Upper lobe of left lung (tissue), 6 donors: Measurements from ENCODE around the gene PXN. TPM values are rescaled to one million over a fixed set of nuclear protein-coding genes. Genes with fewer than 3 reads are reported as not detected.
A peak's percentile ranks its signal among the peaks of the same experiment; 100 is the strongest.

ENCODE experiments used
- ATAC-seq, 2 donors: fragments of 200-7000 bp; cut with Tn5 transposase; one replicate each; pipeline ENCODE4 v1.9.1; 2022; ENCODE audit warnings: mild to moderate bottlenecking in 2 of 2, moderate library complexity in 2 of 2; ENCODE audit not compliant: low FRiP score in 2 of 2
- DNase-seq, 2 donors: peaks; one replicate each; pipeline ENCODE4 v3.0.0-alpha.2; 2019 to 2020
- H3K27ac ChIP-seq, 4 donors: fragments of 200-600 bp; sonication (generic); one replicate each; pipeline ENCODE4 v1.5.1; 2016 to 2019
- H3K27me3 ChIP-seq, 4 donors: fragments of 200-600 bp; sonication (generic); one replicate each; pipeline ENCODE4 v1.5.1; 2017 to 2019
- H3K36me3 ChIP-seq, 4 donors: fragments of 200-600 bp; sonication (generic); one replicate each; pipeline ENCODE4 v1.5.1; 2016 to 2019
- H3K4me1 ChIP-seq, 4 donors: fragments of 200-600 bp; sonication (generic); one replicate each; pipeline ENCODE4 v1.5.1; 2018 to 2019
- H3K4me3 ChIP-seq, 4 donors: fragments of 200-600 bp; sonication (generic); one replicate each; pipeline ENCODE4 v1.5.1; 2017 to 2019; ENCODE audit warnings: mild to moderate bottlenecking in 2 of 4, moderate library complexity in 1 of 4
- H3K9me3 ChIP-seq, 4 donors: fragments of 200-600 bp; sonication (generic); one replicate each; pipeline ENCODE4 v1.5.1; 2018 to 2019
- CTCF ChIP-seq, 6 experiments: fragments of 450-650 bp in 4 of 6; fragments of 200-600 bp in 2 of 6; sonication (generic) in 2 of 6; IDR thresholded peaks; one replicate each; pipeline ENCODE4 v1.5.1; 2016 to 2019; ENCODE audit warnings: antibody characterized with exemption in 6 of 6
- EP300 ChIP-seq, 4 donors: sonication (generic); formaldehyde crosslinking; IDR thresholded peaks; one replicate each; pipeline ENCODE4 v1.5.1; 2017; ENCODE audit warnings: antibody characterized with exemption in 4 of 4, control low read depth in 2 of 4
- POLR2A ChIP-seq, 4 donors: fragments of 450-650 bp; IDR thresholded peaks; one replicate each; pipeline ENCODE4 v1.5.1; 2016 to 2017; ENCODE audit warnings: antibody characterized with exemption in 4 of 4, mild to moderate bottlenecking in 2 of 4
- POLR2AphosphoS5 ChIP-seq, 2 donors: sonication (generic); formaldehyde crosslinking; IDR thresholded peaks; one replicate each; pipeline ENCODE4 v1.5.1; 2017; ENCODE audit warnings: antibody characterized with exemption in 2 of 2
- WGBS, 2 donors: methylation state at CpG; one replicate each; pipeline ENCODE4 v1.1.5; 2017 to 2018; 5-methylcytosine and 5-hydroxymethylcytosine counted together
- small RNA-seq, 4 donors: library from RNA; depleted of rRNA; stranded (forward); fragments of <200 nt; gene quantifications; one replicate each; pipeline ENCODE3, GENCODE V24; 2016
- total RNA-seq, 6 donors: library from RNA; depleted of rRNA in 4 of 6; stranded (reverse); fragments of >200 nt in 4 of 6; gene quantifications; one replicate each; pipeline versions ENCODE4 v1.1.0 to v1.2.1, GENCODE V29; 2016 to 2021
- donor health status: DM: no; HTN: no; CAD: no; lungs with moderate emphysema.
- donor health status: DM: no; HTN: yes; CAD: no; lungs with severe emphysema.

PXN gene
- total RNA-seq, 6 donors from 2014 or later: 67.8 to 210 (median 116) TPM

GRCh38 chr12:120167529-120168095, 97.9 kb downstream of the PXN start:
- DNase-seq (no peak), ATAC-seq (no peak)
- no peaks in the 10 kb centered on the region for H3K4me1 ChIP-seq
- 89 to 90% methylated on average over 6 of the region's 6 CpGs for WGBS, 2 donors
- no peaks in the 10 kb centered on the region for H3K27me3 ChIP-seq
- peaks cover 19 to 99% (median 77%) of the 10 kb centered on the region in 4 donors for H3K36me3 ChIP-seq
- no peaks in the 10 kb centered on the region for H3K9me3 ChIP-seq
- TF ChIP-seq POLR2AphosphoS5 (IDR thresholded peaks at IDR 0.05): no peak
- no peak overlapping the region for H3K4me3 ChIP-seq
- no peak overlapping the region for H3K27ac ChIP-seq

- DNase-seq: no peak
- H3K36me3 ChIP-seq: peaks cover 29 to 99% (median 83%) of the 10 kb centered on the region in 4 donors
Measured at GRCh38 chr12:120164293-120164692, 101.2 kb downstream of the PXN start.

GRCh38 chr12:120162763-120163162, 102.8 kb downstream of the PXN start:
- H3K9me3 ChIP-seq: no peaks in the 10 kb centered on the region
- no peak overlapping the region for H3K4me3 ChIP-seq
- DNase-seq: no peak
- peaks cover 33 to 97% (median 82%) of the 10 kb centered on the region in 4 donors for H3K36me3 ChIP-seq
- H3K4me1 ChIP-seq: no peaks in the 10 kb centered on the region
- no peak overlapping the region for H3K27ac ChIP-seq
- peak in 1 of 2 donors; percentile 5 for ATAC-seq
- TF ChIP-seq POLR2AphosphoS5 (IDR thresholded peaks at IDR 0.05) (no peak), POLR2A (IDR thresholded peaks at IDR 0.05) (no peak), EP300 (IDR thresholded peaks at IDR 0.05) (no peak), CTCF (IDR thresholded peaks at IDR 0.05) (no peak)
- H3K27me3 ChIP-seq: no peaks in the 10 kb centered on the region
- 87 to 91% methylated on average over 6 to 8 of the region's 8 CpGs for WGBS, 2 donors

More at GRCh38 chr12:120164293-120164692, 101.2 kb downstream of the PXN start:
- H3K27me3 ChIP-seq: no peaks in the 10 kb centered on the region
- no peak overlapping the region for H3K4me3 ChIP-seq
- H3K9me3 ChIP-seq: no peaks in the 10 kb centered on the region
- 94 to 96% methylated on average over 9 to 11 of the region's 11 CpGs for WGBS, 2 donors
- TF ChIP-seq POLR2A (IDR thresholded peaks at IDR 0.05) (no peak), POLR2AphosphoS5 (IDR thresholded peaks at IDR 0.05) (no peak), EP300 (IDR thresholded peaks at IDR 0.05) (no peak), CTCF (IDR thresholded peaks at IDR 0.05) (no peak)
- H3K27ac ChIP-seq: no peak overlapping the region
- no peak for ATAC-seq
- no peaks in the 10 kb centered on the region for H3K4me1 ChIP-seq

GRCh38 chr12:120161852-120162251, 103.7 kb downstream of the PXN start:
- no peak for ATAC-seq
- TF ChIP-seq CTCF (IDR thresholded peaks at IDR 0.05) (no peak), POLR2AphosphoS5 (IDR thresholded peaks at IDR 0.05) (no peak), POLR2A (IDR thresholded peaks at IDR 0.05) (no peak), EP300 (IDR thresholded peaks at IDR 0.05) (no peak)
- H3K36me3 ChIP-seq: peaks cover 37 to 97% (median 84%) of the 10 kb centered on the region in 4 donors
- H3K27ac ChIP-seq: no peak overlapping the region
- H3K4me3 ChIP-seq: no peak overlapping the region
- H3K4me1 ChIP-seq: no peaks in the 10 kb centered on the region
- WGBS, 2 donors: 94 to 97% methylated on average over 11 of the region's 11 CpGs
- H3K9me3 ChIP-seq: no peaks in the 10 kb centered on the region
- no peaks in the 10 kb centered on the region for H3K27me3 ChIP-seq
- no peak for DNase-seq

Small RNA genes lying within 50 kb of the gene (small RNA-seq; reads per million reads assigned to genes)
- gene RNU4-1 (1,022 to 4,171 (median 1,973) reads per million in 4 donors), gene RNU4-2 (631 to 1,404 (median 814) reads per million in 4 donors), gene RNU6-1088P (0 reads per million in 4 donors)

Other genes starting within 250 kb of the PXN start
- gene RAB35, start 149.0 kb downstream of the PXN start, total RNA-seq: 10 to 100 TPM; 14.2 to 63.1 (median 23.2) TPM
- 100 to 1,000 TPM in 1 of 6 donors, 10 to 100 TPM in 5; 48.1 to 140 (median 69.6) TPM for gene GCN1, start 71.0 kb downstream of the PXN start, total RNA-seq
- gene RPLP0, start 64.6 kb downstream of the PXN start, total RNA-seq: 1,000 to 10,000 TPM; 1,008 to 2,508 (median 1,628) TPM
- gene RNU4-2, start 26.2 kb upstream of the PXN start, total RNA-seq: over 10,000 TPM in 1 of 6 donors, 1,000 to 10,000 TPM in 1, under 1 TPM in 4; under 0.01 to 11,449 (median under 0.01) TPM
- gene RNU4-1, start 27.5 kb upstream of the PXN start, total RNA-seq: 1,000 to 10,000 TPM in 2 of 6 donors, under 1 TPM in 4; under 0.01 to 4,461 (median under 0.01) TPM
- gene SIRT4, start 36.6 kb upstream of the PXN start, total RNA-seq: 1 to 10 TPM in 5 of 6 donors, under 1 TPM in 1; 1.00 to 5.2 (median 2.9) TPM
- 100 to 1,000 TPM in 2 of 6 donors, 10 to 100 TPM in 4; 10.5 to 412 (median 70.3) TPM for gene PLA2G1B, start 62.0 kb upstream of the PXN start, total RNA-seq
- under 1 TPM in 5 of 6 donors, not detected in 1; 0.43 to 0.91 (median 0.49) TPM for gene MSI1, start 103.4 kb upstream of the PXN start, total RNA-seq
- 100 to 1,000 TPM; 131 to 733 (median 324) TPM for gene COX6A1, start 172.4 kb upstream of the PXN start, total RNA-seq
- 10 to 100 TPM in 4 of 6 donors, 1 to 10 TPM in 1, not detected in 1; 5.2 to 21.1 (median 18.7) TPM for gene TRIAP1, start 180.7 kb upstream of the PXN start, total RNA-seq
- gene GATC, start 180.7 kb upstream of the PXN start, total RNA-seq: 10 to 100 TPM; 11.8 to 35.6 (median 22.5) TPM
- gene SRSF9, start 204.0 kb upstream of the PXN start, total RNA-seq: 100 to 1,000 TPM in 4 of 6 donors, 10 to 100 TPM in 2; 74.5 to 127 (median 107) TPM
- 100 to 1,000 TPM in 5 of 6 donors, 10 to 100 TPM in 1; 61.5 to 330 (median 176) TPM for gene DYNLL1, start 230.4 kb upstream of the PXN start, total RNA-seq